GM19025 (cell line): ENCODE data around the gene KCNIP1.
"Not testable (repeated sequence)": the region's sequence is repeated elsewhere in the genome, so short reads cannot be mapped to it uniquely, and the experiment has no call there.

Source experiments
- ATAC-seq: cut with Tn5 transposase; IDR thresholded peaks from one replicate; pipeline ENCODE4 v1.9.1; 2021; ENCODE audit warnings: mild to moderate bottlenecking, low read depth, moderate library complexity; ENCODE audit not compliant: unreplicated experiment

Gene KCNIP1

GRCh38 chr5:170760113-170760512 lies 256.3 kb downstream of the KCNIP1 start:
- no peak for ATAC-seq

GRCh38 chr5:170761048-170761707 lies 257.4 kb downstream of the KCNIP1 start:
- no peak for ATAC-seq

- ATAC-seq, result no peak
Observed at GRCh38 chr5:170761708-170762066, 257.9 kb downstream of the KCNIP1 start.

- not testable (repeated sequence) for ATAC-seq
Observed at GRCh38 chr5:170762298-170762697, 258.5 kb downstream of the KCNIP1 start.

GRCh38 chr5:170765868-170766267 lies 262.0 kb downstream of the KCNIP1 start:
- ATAC-seq, result not testable (repeated sequence)

GRCh38 chr5:170769246-170769645 lies 265.4 kb downstream of the KCNIP1 start:
- ATAC-seq, result no peak

- no peak for ATAC-seq
Observed at GRCh38 chr5:170769898-170770416, 266.1 kb downstream of the KCNIP1 start.

GRCh38 chr5:170771496-170771895 lies 267.7 kb downstream of the KCNIP1 start:
- ATAC-seq, result no peak

GRCh38 chr5:170773024-170773985 lies 269.5 kb downstream of the KCNIP1 start:
- no peak for ATAC-seq

- no peak for ATAC-seq
Observed at GRCh38 chr5:170774831-170775230, 271.0 kb downstream of the KCNIP1 start.

GRCh38 chr5:170781946-170782345 lies 278.1 kb downstream of the KCNIP1 start:
- no peak for ATAC-seq

GRCh38 chr5:170782438-170782837 lies 278.6 kb downstream of the KCNIP1 start:
- ATAC-seq, result no peak

GRCh38 chr5:170783498-170784247 lies 279.9 kb downstream of the KCNIP1 start, which contains the start of gene GABRP:
GABRP (plus strand) TSS chr5:170783725; CDS start chr5:170788616, 4,891 bp downstream.
- ATAC-seq, result no peak

- no peak for ATAC-seq
Observed at GRCh38 chr5:170785416-170785815, 281.6 kb downstream of the KCNIP1 start.
